GM18867 (cell line): ENCODE data around the gene MPZL2.

Source experiments
- ATAC-seq: cut with Tn5 transposase; IDR thresholded peaks from one replicate; pipeline ENCODE4 v1.9.1; 2021; ENCODE audit warnings: mild to moderate bottlenecking, moderate library complexity; ENCODE audit not compliant: unreplicated experiment

MPZL2 gene

DNA sequence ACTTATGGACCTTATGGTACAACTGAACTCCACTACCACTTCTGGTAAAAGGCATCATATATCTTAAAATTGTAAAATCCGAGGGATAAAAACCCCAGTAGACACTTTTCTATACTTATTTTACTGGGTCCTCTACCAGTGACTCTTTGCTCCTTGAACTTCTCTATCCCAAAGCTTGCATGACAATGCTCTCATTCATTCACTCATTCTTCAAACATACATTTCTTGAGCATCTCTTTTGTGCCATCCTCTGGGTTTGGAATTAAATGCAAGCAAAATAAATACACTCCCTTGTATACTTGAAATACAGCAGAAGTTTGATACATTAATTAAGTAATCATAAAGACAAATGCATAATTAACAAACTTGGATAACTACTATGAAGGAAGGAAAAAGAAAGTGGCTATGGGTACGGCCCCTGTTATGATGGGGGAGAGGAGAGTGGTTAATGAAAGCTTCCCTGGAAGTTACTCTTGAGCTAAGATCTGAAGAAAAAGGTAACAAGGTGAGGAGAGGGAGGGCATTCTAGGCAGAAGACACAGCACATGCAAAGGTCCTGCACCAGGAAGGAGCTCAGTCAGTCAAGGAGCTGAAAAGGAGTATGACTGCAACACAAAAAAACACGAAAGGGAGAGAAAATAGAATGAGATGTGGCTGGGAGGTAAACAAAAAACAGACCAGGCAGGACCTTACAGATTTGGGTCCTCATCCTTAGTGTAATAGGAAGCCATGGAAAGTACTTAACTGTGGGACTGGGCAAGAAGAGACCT lies 19.9 kb downstream of the MPZL2 start:
- ATAC-seq, result no peak

DNA sequence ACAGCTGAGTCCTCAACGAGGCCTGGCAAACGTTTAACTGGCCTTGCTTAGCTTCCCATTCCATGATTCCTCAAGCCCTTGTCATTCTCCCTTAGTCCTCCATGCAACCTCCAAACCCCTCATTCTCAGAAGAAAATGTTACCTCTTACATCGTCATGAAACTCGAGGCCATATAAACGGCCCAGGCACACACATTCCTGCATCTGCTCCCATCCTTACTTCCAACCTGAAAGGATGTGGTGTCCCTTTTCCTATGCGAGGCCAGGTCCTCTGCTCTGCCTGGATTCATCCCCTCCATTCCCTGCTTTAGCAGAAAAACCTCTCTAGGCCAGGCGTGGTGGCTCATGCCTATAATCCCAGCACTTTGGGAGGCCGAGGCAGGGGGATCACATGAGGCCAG lies 20.9 kb downstream of the MPZL2 start:
- no peak for ATAC-seq

GRCh38 chr11:118241764-118242098 lies 22.4 kb downstream of the MPZL2 start:
- peak; percentile 25 for ATAC-seq

DNA sequence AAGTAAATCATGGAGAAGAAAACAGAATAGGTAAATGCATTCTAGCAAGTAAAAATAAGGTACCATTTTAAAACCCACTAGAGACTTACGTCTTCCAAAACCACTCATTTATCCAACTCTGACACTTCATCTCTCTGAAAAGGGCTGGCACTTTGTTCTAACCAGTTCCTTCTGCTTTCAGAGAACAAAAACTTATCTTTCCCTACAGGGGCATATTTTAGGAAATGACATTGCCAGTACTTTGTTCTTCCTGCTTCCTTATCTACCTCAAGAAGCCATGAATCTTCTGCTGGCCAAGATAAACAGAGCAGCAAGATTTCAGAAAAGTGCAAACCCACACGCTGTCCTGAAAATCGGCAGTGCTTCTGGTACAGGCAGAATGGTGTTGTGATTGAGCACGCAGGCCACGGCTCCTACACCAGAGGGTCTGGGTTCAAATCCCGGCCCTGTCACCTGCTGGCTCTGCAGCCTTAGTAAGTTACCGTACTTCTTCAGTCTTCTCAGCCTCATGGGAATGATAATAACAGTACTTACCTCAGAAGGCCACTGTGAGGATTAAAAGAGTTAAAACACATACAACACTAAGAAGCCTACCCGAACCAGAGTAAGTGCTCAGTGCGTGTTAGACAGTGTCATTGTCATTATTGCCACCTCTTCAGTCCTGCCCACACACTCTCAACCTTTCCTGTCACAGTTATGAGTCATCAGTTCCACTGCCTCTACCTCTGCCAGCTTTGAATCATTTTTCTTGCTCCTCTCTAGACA lies 22.9 kb downstream of the MPZL2 start:
- peak; percentile 91 for ATAC-seq

DNA sequence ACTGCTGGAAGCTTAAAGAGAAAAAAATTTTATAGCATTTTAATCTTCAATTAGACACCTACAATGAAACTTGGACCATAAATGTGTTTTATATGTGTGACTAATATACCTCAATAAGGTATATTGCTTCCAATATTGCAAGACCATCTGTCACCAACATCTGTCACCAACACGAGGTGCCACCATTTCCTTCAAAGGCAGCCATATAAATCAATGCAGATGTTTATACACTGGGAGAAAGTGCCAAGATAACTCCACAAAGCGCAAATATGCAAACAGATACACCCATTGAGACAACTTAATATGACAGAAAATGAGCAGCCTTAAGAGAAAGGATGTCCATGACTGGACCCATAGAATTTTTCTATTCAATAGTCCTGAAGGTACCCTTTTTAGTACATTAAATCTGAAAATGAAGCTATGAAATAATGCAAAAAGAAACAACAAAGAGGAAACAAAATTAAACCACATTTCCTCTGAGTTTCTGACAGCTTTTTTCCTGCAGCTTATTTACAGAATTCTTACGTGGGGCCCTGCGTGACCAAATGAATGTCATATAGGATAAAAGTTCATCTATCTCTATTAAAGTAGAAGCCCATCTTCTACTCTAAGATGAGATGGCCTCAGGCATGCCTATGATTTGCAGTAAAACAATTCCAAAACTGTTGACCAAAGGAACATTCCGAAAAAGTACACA lies 24.4 kb downstream of the MPZL2 start:
- ATAC-seq, result no peak

DNA sequence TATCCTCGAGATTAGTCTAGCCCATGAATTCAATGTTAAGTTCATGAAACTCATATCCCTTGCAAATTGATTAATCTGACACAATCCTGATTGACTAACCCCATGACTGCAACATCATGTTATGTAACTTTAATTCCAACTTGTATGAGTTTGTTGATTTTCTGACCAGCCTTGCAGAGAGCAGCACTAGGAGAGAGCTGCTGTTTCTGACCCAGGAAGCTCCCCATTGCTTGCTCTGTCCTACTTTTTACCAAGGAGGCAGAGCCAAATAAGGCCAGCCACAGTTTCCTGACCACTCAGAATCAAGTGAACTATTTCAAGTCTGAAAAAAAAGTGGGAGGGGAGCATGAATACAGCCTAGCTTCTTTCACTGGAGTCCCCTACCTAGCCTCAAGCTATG lies 25.2 kb downstream of the MPZL2 start:
- no peak for ATAC-seq

GRCh38 chr11:118238421-118238820 lies 25.7 kb downstream of the MPZL2 start:
- ATAC-seq, result no peak

- no peak for ATAC-seq
Observed at GRCh38 chr11:118236170-118236569, 27.9 kb downstream of the MPZL2 start.

GRCh38 chr11:118234833-118235232 lies 29.3 kb downstream of the MPZL2 start:
- no peak for ATAC-seq

DNA sequence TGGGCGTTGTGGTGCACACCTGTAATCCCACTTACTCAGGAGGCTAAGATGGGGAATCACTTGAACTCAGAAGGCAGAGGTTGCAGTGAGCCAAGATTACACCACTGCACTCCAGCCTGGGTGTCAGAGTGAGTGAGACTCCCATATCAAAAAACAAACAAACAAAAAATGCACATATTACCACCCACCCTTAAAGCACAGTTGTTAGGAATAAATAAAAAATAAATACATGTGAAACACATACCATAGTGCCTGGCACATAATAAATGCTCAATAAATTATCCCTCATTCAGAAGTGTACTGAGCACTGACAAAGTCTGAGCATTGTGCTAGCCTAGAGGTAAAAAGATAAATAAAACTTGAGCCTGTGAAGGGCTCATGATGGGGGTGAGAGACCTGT lies 30.2 kb downstream of the MPZL2 start:
- no peak for ATAC-seq

DNA sequence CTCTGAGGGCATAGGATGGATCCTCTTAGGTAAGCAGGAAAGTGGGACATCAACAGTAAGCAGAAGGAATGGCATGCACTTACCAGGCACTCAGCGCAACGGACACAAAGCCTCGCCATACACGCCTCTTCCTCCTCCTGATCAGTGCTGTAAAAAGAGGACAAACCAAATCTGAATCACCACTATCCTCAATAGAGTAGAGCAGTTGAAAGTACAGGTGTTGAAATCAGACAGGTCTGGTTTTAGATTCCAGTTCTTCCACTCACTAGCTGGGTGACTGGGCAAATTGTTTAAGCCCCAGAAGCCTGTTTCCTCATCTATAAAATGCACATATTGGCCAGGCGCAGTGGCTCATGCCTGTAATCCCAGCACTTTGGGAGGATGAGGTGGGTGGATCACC lies 30.7 kb downstream of the MPZL2 start:
- no peak for ATAC-seq

DNA sequence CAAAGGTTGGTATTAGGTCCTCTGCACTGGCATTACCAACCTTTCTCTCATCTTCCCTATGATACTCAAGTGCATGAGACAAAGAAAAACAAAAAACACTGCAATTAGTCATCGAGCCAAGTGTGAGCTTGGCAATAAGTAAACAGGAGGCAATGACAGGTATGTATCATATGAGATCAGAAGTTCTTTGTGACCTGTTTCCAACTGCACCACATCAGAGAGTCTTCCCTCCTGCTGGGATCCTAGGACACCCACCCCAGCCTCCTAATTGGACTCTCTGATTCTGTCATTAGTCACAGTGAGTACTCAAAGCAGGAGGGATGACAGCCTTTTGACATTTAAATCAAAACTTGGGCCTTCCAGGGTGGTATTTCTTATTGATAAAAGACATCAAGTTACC lies 31.4 kb downstream of the MPZL2 start:
- no peak for ATAC-seq

DNA sequence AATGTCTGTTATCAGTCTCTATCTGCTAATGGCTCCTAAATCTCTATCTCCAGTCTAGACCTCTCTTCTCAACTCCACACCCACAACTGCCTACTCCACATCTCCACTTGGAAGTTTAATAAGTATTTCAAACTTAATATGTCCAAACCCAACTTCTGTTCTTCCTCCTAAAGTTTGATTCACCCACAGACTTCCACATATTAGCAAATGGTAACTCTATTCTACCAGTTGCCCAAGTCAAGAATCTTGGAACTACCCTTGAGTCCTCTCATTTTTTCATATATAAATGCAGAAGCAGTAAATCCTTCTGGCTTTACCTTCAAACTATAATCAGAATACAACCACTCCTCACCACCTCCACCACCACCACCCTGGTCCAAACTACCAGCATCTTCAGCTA lies 32.6 kb downstream of the MPZL2 start:
- ATAC-seq, result no peak

DNA sequence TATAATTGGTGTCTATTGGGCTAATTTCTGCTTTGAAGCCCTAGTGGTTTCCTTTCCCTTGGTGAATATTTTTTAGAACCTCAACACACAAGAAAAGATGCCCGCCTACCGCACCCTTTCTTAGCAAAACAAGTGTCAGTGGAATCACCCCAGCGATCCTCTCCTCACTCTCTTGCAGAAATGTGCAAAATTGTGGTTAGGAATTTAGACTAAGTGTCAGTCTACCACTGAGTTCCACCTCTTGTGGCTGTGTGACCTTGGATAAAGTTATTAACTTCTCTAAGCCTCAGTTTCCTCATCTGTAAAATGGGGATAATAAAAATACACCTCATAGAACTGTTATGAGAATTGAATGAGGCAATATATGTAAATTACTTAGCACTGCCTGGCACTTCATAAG lies 34.0 kb downstream of the MPZL2 start:
- ATAC-seq, result no peak

GRCh38 chr11:118229274-118229847 lies 34.7 kb downstream of the MPZL2 start:
- no peak for ATAC-seq

- ATAC-seq, result peak; percentile 69
Observed at GRCh38 chr11:118227865-118228785, 36.0 kb downstream of the MPZL2 start.

DNA sequence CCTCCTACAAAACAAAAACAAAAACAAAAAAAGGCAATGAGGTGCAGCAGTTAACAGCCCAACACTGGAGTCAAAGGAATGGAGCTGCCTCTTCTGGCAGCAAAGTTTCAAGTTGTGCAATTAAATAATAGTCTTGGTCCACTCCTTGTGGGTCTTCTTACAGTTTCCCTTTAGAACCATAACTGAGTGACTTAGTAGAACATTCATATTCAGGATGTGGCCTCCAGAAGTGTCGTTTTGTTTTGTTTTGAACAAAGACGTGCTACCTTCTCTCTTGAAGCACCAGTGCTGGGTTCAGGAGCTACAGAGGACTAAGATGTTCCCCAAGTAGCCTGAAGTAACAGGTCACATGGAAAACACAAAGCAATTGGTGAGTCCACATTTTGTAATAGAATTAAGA lies 37.3 kb downstream of the MPZL2 start:
- no peak for ATAC-seq

DNA sequence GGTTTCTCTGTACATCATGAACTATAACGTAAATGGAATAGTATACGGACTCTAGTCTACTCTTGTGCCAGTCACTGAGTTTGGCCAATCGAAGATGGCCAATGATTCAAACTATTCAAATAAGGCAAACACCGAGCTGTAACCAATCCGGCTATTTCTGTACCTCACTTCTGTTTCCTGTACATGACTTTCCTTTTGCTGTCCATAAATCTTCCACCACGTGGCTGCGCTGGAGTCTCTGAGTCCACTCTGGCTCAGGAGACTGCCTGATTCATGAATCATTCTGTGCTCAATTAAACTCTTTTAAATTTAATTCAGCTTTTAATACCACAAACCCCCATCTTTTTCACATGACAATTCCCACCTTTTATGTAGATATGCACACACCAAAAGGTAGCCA lies 37.8 kb downstream of the MPZL2 start:
- ATAC-seq, result no peak

DNA sequence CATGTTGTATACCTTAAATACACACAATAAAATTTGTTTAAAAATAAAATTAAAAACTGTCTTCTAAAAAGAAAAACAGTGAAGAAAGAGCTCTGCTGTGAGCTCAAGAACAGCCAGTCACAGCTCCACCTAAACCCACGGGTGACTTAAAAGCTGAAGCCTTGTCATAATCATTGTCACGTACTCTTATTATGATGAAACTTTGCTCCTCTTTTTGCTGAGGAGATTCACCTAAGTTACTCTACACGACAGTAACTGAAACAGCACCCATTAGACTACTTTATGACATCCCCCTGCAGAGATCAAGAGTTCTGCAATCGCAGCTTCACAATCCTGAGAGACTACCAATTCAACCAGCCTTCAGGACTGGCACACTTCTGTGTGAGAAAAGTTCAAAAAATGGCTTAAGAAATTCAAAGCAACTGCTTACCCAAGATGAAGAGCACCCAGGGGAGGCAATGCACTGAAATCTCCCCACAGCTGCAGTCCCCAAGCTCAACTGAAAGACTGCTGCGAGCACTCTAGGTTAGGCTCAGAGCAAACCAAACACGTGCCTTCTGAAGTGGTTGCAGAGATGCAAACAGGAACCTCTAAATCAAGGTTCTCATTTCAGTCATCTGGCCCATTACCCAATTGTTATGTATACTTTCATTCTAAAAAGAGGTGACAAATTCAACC lies 39.4 kb downstream of the MPZL2 start, which contains the start of gene JAML:
TSS of gene JAML (minus strand) at position 501 of the 678 bp plus-strand sequence. CDS start 10,145 bp downstream, outside the sequence.
- peak; percentile 49 for ATAC-seq

DNA sequence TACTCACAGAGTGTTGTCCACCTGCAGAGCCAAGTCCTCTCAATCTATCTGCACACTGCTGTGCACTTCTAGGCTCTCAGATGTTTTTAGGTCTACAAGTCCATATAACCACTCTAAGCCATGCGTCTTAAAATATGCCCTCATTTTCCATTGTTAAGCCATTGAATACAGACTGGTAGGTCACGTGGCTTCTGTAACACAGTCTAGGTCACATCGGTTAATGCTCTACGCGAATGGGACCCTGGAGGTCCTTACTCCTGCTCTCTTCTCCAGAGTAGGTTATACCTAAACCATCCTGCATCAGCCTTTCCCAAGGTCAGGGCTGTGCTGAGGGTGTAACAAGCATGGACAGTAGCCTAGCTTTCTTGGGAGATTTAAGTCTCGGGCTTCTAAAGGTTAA lies 40.1 kb downstream of the MPZL2 start:
- no peak for ATAC-seq
